ENCODE results near the gene C1orf87.

- TF ChIP-seq CTCF (IDR thresholded peaks at IDR 0.05; ENCODE audit: low read depth, low read length, missing input control) (no peak), JUND (IDR thresholded peaks at IDR 0.05) (no peak), YY1 (IDR thresholded peaks at IDR 0.05) (no peak)
- TF ChIP-seq, protein P1, sequence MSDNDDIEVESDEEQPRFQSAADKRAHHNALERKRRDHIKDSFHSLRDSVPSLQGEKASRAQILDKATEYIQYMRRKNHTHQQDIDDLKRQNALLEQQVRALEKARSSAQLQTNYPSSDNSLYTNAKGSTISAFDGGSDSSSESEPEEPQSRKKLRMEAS (IDR thresholded peaks at IDR 0.05): no peak
These were observed 17.1 kb upstream of the C1orf87 start for GRCh38 chr1:60090655-60091054.
